HG02840 (cell line): ENCODE results near the gene OR7C1.
"Not testable (repeated sequence)": the region's sequence is repeated elsewhere in the genome, so short reads cannot be mapped to it uniquely, and the experiment has no call there.

Experiments
- ATAC-seq: cut with Tn5 transposase; IDR thresholded peaks from one replicate; pipeline ENCODE4 v1.9.1; 2021; ENCODE audit warnings: mild to moderate bottlenecking, moderate library complexity, moderate number of reproducible peaks; ENCODE audit not compliant: unreplicated experiment, low FRiP score

Gene OR7C1

DNA sequence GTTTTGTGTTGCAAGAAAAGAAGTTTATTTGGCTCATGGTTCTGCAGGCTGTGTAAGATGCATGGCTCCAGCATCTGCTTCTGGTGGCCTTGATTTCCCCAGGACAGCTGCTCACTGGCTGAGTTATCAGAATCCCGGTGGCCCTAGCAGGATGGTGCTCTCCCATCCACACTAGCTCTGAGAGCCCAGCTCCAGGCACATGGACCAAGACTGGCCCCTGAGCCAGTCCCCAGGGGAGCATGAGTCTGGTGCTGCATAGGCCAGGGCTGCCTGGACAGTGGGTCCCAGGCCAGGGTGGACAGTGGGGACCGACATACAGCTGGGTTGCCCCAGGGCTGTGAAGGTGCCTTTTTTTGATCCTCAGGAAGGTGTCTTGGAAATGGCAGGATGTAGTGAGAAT, 67.0 kb downstream of the OR7C1 start:
- ATAC-seq = no peak

DNA sequence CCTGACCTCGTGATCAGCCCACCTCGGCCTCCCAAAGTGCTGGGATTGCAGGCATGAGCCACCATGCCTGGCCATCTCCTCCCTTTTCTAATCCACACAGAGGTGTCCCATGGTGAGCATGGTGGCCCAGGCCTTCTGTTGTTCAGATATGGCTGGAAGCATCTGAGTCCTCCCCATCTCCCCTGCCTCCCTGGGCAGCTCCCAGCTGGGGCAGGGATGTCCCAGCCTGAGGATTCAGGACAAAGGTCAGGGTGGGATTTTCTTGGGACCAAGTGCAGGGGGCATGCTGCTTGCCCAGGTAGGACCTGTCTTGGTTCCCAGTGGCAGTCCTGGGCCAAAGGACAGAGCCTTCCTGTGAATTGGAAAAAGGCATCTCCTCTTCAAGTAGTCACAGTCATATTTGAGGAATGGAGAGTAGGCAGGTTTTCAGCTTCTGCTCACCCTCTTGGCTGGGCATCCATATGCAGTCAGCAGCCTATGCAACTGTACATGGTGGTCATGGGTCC, 67.5 kb downstream of the OR7C1 start:
- no peak for ATAC-seq

DNA sequence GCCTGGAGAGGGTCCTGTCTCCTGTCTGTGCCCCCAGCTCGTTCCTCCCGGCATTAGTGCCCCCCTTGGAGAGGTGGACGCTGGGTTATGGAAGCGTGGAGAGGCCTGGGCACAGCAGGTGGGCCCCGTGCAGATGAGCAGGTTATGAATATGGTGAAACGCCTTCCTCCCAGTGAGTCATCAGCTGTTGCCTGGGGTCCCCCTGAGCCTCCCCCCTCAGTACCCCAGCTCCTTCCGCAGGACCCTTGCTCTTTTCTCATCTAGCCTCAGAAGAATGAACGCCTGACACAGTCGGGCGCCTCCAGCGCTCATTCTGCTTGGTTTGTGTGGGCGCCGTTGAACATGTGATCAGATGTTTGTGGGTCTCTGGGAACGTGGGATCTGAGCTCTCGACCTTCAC, 69.1 kb downstream of the OR7C1 start:
- ATAC-seq = not testable (repeated sequence)

DNA sequence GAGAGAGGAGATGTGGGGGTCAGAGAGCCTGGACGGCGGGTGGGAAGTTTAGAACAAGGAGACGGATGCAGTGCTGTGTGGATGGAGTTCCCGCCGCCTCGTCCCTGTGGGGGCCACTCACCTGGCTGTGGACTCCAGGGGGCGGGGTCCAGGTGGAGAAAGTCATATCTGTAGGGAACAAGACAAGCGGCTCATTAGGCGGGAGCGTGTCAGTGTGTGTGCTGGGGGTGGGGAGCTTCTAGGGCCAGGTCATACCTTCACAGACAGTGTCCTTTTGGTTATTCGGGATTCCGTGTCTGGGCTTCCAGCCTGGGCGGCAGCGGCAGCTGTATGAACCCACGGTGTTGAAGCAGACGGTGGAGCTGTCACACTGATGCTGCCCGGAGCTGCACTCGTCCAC, 69.6 kb downstream of the OR7C1 start:
- ATAC-seq = not testable (repeated sequence)

DNA sequence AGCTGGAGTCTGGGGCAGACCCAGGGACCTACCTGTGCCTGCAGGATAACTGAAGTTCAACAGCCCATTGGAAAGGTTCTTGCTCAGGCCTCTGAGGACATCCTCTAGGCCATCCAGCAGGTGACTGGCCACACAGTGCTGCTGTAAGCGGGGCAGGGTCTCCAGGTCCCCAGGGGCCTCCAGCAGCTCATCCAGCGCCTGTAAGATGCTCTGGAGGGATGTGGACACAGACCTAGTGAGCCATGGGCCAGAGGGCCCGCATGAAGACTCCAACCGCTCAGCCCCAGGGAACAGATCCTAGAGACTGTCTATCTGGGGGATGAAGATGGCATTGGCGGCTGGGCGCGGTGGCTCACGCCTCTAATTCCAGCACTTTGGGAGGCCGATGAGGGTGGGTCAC, 70.6 kb downstream of the OR7C1 start:
- ATAC-seq = no peak

DNA sequence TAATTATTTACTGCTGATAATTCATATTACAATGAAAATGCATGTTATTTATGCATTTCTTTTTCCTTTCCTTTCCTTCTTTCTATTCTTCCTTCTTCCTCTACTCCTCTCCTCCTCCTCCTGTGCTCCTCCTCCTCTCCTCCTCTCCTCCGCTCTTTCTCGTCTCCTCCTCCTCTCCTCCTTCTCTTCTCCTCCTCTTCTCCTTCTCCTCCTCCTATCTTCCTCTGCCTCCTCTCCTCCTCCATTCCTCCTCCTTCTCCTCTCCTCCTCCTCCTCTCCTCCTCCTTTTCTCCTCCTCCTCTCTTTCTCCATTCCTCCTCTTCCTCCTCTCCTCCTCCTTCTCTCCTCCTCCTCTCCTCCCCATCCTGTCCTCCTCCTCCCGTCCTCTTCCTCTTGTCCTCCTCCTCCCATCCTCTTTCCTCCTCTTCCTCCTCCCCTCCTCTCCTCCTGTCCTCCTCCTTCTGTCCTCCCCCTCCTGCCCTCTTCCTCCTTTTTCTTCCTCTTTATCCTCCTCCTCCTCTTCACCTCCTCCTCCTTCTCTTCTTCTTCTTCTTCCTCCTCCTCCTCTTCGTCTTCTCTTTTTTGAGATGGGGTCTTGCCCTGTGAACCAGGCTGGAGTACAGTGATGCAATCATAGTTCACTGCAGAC, 71.4 kb downstream of the OR7C1 start:
- ATAC-seq = no peak

DNA sequence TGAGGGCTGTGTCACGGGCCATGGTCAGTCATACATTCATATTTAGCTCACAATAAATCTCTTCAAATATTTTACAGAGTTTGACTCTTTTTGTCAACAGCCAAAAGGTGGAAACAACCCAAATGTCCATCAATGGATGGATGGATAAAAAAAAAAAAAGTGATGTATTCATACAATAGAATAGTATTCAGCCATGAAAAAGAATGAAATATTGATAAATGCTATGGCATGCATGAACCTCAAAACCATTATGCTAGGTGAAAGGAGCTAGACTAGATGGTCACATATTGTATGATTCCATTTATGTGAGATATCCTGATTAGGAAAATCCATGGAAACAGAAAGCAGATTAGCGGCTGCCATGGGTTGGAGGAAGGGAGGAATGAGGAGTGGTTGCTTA, 72.9 kb downstream of the OR7C1 start:
- no peak for ATAC-seq

DNA sequence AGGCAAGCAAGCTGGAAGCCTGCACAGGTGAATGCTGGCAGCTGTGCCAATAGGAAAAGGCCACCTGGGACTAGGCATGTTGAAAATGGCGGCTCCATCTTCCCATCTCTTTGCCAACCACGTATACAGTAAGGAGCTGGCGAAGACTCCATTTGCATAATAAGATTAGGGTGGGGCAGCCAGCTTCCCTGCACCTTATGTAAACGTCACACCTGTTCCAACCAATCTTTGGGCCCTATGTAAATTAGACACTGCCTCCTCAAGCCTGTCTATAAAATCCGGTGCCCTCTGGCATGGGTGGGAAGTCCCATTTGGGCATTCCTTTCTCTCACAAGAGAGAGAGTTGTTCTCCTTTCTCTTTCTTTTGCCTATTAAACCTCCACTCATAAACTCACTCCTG, 73.4 kb downstream of the OR7C1 start:
- no peak for ATAC-seq

DNA sequence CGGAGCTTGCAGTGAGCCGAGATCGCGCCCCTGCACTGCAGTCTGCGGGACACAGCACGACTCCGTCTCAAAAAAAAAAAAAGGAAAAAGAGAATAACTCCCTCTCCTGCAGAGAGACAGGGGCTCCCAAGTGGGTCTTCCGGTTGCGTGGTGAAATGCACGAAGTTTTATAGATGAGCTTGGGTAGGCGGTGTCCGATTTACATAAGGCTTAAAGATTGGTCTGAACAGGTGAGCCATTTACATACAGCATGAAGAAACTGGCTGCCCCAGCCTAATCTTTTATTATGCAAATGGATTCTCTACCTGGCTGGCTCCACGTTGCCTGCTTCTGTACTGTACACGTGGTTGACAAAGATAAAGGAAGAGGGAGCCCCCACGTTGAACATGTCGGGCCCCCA, 76.2 kb downstream of the OR7C1 start:
- ATAC-seq = no peak

DNA sequence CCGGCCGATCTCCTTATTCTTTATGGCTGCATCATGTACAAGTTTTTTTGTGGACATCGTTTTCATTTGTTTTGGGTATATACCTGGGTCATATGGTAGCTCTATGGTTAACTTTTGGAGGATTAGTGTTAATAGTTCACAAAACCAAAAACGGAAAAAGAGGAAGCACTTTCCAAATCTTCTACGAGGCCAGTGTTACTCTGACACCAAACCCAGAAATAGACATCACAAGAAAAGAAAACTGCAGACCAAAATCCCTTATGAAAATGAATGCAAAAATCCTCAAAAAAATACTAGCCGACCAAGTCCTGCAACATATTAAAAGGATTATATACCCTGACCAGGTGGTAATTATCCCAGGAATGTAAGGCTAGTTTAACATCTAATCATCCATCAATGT, 86.4 kb downstream of the OR7C1 start:
- no peak for ATAC-seq
